Suprapubic skin (tissue), 4 donors: ENCODE data around the gene TBC1D25.

Source experiments
- EP300 ChIP-seq: sonication (generic); formaldehyde crosslinking; IDR thresholded peaks from one replicate; pipeline ENCODE4 v1.6.1; 2017; ENCODE audit warnings: antibody characterized with exemption
- POLR2A ChIP-seq, 2 donors: fragments of 450-650 bp; IDR thresholded peaks; one replicate each; pipeline ENCODE4 v1.6.1; 2017; ENCODE audit warnings: antibody characterized with exemption in 2 of 2, mild to moderate bottlenecking in 2 of 2, moderate library complexity in 2 of 2
- POLR2AphosphoS5 ChIP-seq, 3 donors: sonication (generic); formaldehyde crosslinking; IDR thresholded peaks; one replicate each; pipeline ENCODE4 v1.6.1; 2017; ENCODE audit warnings: antibody characterized with exemption in 3 of 3
- TF ChIP-seq, protein P1 (sequence below), 2 donors: fragments of 200-600 bp in 1 of 2; fragments of 450-650 bp in 1 of 2; sonication (generic) in 1 of 2; IDR thresholded peaks; one replicate each; pipeline ENCODE4 v1.5.1; 2016 to 2019; ENCODE audit warnings: antibody characterized with exemption in 2 of 2, mild to moderate bottlenecking in 1 of 2, moderate library complexity in 1 of 2

DNA sequence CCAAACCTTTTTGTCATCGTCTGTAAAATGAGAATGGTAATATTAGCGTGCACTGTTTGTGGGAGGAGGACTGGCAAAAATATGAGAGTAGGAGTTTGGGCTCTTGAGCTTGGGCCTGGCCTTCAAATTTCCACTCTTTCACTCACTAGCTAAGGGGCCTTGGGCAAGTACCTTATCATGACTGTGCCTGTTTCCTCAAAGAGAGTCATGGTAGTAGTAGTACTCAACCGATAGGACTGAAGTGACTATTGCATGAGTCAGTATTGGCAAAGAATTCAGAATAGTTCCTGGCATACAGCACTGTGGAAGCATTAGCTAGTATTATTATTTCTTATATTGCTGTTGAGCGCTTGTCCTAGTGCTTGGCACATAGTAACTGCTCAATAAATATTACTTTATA lies 18.8 kb downstream of the TBC1D25 start:
- TF ChIP-seq, protein P1, sequence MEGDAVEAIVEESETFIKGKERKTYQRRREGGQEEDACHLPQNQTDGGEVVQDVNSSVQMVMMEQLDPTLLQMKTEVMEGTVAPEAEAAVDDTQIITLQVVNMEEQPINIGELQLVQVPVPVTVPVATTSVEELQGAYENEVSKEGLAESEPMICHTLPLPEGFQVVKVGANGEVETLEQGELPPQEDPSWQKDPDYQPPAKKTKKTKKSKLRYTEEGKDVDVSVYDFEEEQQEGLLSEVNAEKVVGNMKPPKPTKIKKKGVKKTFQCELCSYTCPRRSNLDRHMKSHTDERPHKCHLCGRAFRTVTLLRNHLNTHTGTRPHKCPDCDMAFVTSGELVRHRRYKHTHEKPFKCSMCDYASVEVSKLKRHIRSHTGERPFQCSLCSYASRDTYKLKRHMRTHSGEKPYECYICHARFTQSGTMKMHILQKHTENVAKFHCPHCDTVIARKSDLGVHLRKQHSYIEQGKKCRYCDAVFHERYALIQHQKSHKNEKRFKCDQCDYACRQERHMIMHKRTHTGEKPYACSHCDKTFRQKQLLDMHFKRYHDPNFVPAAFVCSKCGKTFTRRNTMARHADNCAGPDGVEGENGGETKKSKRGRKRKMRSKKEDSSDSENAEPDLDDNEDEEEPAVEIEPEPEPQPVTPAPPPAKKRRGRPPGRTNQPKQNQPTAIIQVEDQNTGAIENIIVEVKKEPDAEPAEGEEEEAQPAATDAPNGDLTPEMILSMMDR (IDR thresholded peaks at IDR 0.05): no peak
- no peak for TF ChIP-seq POLR2AphosphoS5 (IDR thresholded peaks at IDR 0.05)
- no peak for TF ChIP-seq POLR2A (IDR thresholded peaks at IDR 0.05)
- no peak for TF ChIP-seq EP300
